Astrocyte (in vitro differentiated cells and primary cell): ENCODE measurements around the gene WDR75. TPM values are rescaled to one million over a fixed set of nuclear protein-coding genes. Genes with fewer than 3 reads are reported as not detected.

ENCODE experiments used
- DNase-seq: peaks from one replicate; pipeline ENCODE4 v3.0.0-alpha.2; 2010; ENCODE audit warnings: low read depth
- FAIRE-seq: peaks from 2 replicates; lab custom pipeline; 2011; peaks lifted over from hg19 to GRCh38; lab: Jason Lieb, UNC
- H2AFZ ChIP-seq: 2 replicates; pipeline ENCODE4 v1.6.0; 2012; ENCODE audit warnings: low read depth, low read length, inconsistent platforms
- H3K27ac ChIP-seq: 2 replicates; pipeline ENCODE4 v1.5.1; 2011; ENCODE audit warnings: low read depth, low read length, inconsistent platforms
- H3K27me3 ChIP-seq: 2 replicates; pipeline ENCODE4 v1.6.0; 2011; ENCODE audit warnings: low read length, inconsistent platforms; ENCODE audit not compliant: insufficient read depth
- H3K36me3 ChIP-seq: 2 replicates; pipeline ENCODE4 v1.5.1; 2011; ENCODE audit warnings: low read length, inconsistent platforms; ENCODE audit not compliant: insufficient read depth
- H3K4me1 ChIP-seq: 2 replicates; pipeline ENCODE4 v1.5.1; 2011; ENCODE audit warnings: low read length, inconsistent platforms; ENCODE audit not compliant: insufficient read depth
- H3K4me2 ChIP-seq: 2 replicates; pipeline ENCODE4 v1.6.0; 2012; ENCODE audit warnings: low read length, inconsistent platforms
- H3K4me3 ChIP-seq: 2 replicates; pipeline ENCODE4 v1.5.1; 2011; ENCODE audit warnings: low read depth, mild to moderate bottlenecking, low read length, inconsistent platforms; ENCODE audit not compliant: insufficient read depth
- H3K79me2 ChIP-seq: 2 replicates; pipeline ENCODE4 v1.6.0; 2012; ENCODE audit warnings: mild to moderate bottlenecking, low read length, inconsistent platforms; ENCODE audit not compliant: insufficient read depth
- H3K9ac ChIP-seq: 2 replicates; pipeline ENCODE4 v1.6.0; 2012; ENCODE audit warnings: mild to moderate bottlenecking, low read length, inconsistent platforms
- H3K9me3 ChIP-seq: 2 replicates; pipeline ENCODE4 v1.5.1; 2012; ENCODE audit warnings: low read depth, mild to moderate bottlenecking, low read length, inconsistent platforms; ENCODE audit not compliant: insufficient read depth
- H4K20me1 ChIP-seq: 2 replicates; pipeline ENCODE4 v1.6.0; 2012; ENCODE audit warnings: low read length, inconsistent platforms; ENCODE audit not compliant: insufficient read depth
- H3K27ac Mint-ChIP-seq: one replicate; pipeline ENCODE4 v1.8.0; 2021; ENCODE audit warnings: mild to moderate bottlenecking, mixed read lengths; ENCODE audit not compliant: unreplicated experiment
- H3K27me3 Mint-ChIP-seq: one replicate; pipeline ENCODE4 v1.8.0; 2021; ENCODE audit warnings: low read depth, mixed read lengths; ENCODE audit not compliant: unreplicated experiment
- H3K36me3 Mint-ChIP-seq: one replicate; pipeline ENCODE4 v1.8.0; 2021; ENCODE audit warnings: low read depth, mixed read lengths; ENCODE audit not compliant: unreplicated experiment
- H3K4me1 Mint-ChIP-seq: one replicate; pipeline ENCODE4 v1.8.0; 2021; ENCODE audit warnings: low read depth, mixed read lengths; ENCODE audit not compliant: unreplicated experiment
- H3K4me3 Mint-ChIP-seq: one replicate; pipeline ENCODE4 v1.8.0; 2021; ENCODE audit warnings: mild to moderate bottlenecking, moderate library complexity, mixed read lengths; ENCODE audit not compliant: unreplicated experiment
- H3K9me3 Mint-ChIP-seq: one replicate; pipeline ENCODE4 v1.8.0; 2021; ENCODE audit warnings: mild to moderate bottlenecking, mixed read lengths; ENCODE audit not compliant: unreplicated experiment
- EZH2 ChIP-seq: IDR thresholded peaks from 2 replicates; pipeline ENCODE4 v1.6.1; 2012; ENCODE audit warnings: mild to moderate bottlenecking, low read length, inconsistent platforms; ENCODE audit not compliant: insufficient read depth
- total RNA-seq: library from RNA; stranded (reverse); gene quantifications from 2 replicates; pipeline ENCODE4 v1.2.1, GENCODE V29; 2021
- TF ChIP-seq, protein P1 (sequence below): IDR thresholded peaks from 2 replicates; pipeline ENCODE4 v1.5.1; 2011; ENCODE audit warnings: low read depth, mild to moderate bottlenecking, inconsistent platforms, low read length, moderate library complexity; ENCODE audit not compliant: insufficient read depth

The WDR75 gene
- total RNA-seq, 1 donor from 2014 or later: 38.9 TPM

DNA sequence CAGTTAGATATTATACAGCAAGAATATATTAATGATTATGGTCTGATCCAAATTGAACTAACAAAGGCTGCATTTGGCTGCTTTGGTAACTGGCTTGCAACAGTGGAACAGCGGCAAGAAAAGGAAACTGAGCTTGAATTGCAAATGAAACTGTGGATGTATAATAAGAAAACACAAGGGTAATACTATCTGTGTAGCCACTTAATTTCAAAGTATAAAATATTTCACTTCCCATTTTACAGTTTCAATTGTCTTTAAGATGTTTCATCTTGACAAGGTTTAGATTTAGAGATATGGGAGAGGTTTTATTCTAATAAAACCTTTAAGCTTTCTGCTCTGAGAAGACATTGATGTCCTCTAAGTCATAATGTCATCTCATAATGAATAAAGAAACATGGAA is 23.8 kb downstream of the WDR75 start:
- no peak overlapping the region for H2AFZ ChIP-seq
- Mint-ChIP-seq H3K9me3 (no peaks in the 10 kb centered on the region), H3K4me3 (no peak overlapping the region), H3K4me1 (no peaks in the 10 kb centered on the region), H3K27ac (no peak overlapping the region), H3K36me3 (peaks cover 2% of the 10 kb centered on the region), H3K27me3 (no peaks in the 10 kb centered on the region)
- H4K20me1 ChIP-seq: no peaks in the 10 kb centered on the region
- no peak overlapping the region for H3K9ac ChIP-seq
- no peaks in the 10 kb centered on the region for H3K27me3 ChIP-seq
- DNase-seq (no peak), FAIRE-seq (no peak)
- H3K4me1 ChIP-seq: no peaks in the 10 kb centered on the region
- H3K4me3 ChIP-seq: no peak overlapping the region
- H3K79me2 ChIP-seq: no peaks in the 10 kb centered on the region
- TF ChIP-seq, protein P1, sequence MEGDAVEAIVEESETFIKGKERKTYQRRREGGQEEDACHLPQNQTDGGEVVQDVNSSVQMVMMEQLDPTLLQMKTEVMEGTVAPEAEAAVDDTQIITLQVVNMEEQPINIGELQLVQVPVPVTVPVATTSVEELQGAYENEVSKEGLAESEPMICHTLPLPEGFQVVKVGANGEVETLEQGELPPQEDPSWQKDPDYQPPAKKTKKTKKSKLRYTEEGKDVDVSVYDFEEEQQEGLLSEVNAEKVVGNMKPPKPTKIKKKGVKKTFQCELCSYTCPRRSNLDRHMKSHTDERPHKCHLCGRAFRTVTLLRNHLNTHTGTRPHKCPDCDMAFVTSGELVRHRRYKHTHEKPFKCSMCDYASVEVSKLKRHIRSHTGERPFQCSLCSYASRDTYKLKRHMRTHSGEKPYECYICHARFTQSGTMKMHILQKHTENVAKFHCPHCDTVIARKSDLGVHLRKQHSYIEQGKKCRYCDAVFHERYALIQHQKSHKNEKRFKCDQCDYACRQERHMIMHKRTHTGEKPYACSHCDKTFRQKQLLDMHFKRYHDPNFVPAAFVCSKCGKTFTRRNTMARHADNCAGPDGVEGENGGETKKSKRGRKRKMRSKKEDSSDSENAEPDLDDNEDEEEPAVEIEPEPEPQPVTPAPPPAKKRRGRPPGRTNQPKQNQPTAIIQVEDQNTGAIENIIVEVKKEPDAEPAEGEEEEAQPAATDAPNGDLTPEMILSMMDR: no peak
- H3K36me3 ChIP-seq: peaks cover 65% of the 10 kb centered on the region
- no peak overlapping the region for H3K4me2 ChIP-seq
- no peaks in the 10 kb centered on the region for H3K9me3 ChIP-seq
- H3K27ac ChIP-seq: no peak overlapping the region

DNA sequence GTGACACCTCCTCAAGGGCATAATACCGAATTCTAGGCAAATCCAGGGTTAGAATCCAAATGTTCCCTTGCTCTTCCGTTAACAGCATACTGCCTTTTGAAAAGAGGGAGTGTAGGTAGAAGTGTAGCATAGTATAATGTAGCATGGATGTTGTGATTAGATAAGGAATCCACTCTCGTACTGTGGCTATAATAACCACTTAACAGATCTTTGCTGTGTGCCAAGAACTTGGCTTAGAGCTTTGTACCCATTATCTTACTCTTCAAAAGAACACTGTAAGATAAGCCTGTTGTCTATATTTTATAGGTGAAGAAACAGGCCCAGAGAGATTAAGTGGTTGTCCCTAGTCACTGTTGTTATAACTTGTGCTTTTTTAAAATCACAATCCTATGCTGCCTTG is 24.2 kb downstream of the WDR75 start:
- no peaks in the 10 kb centered on the region for H3K4me1 Mint-ChIP-seq
- Histone ChIP-seq H2AFZ (no peak overlapping the region), H3K9ac (no peak overlapping the region), H4K20me1 (no peaks in the 10 kb centered on the region), H3K36me3 (peaks cover 64% of the 10 kb centered on the region), H3K27me3 (no peaks in the 10 kb centered on the region), H3K4me1 (no peaks in the 10 kb centered on the region), H3K27ac (no peak overlapping the region), H3K9me3 (no peaks in the 10 kb centered on the region), H3K4me2 (no peak overlapping the region), H3K4me3 (no peak overlapping the region), H3K79me2 (no peaks in the 10 kb centered on the region)
- H3K4me3 Mint-ChIP-seq: no peak overlapping the region
- no peak overlapping the region for H3K27ac Mint-ChIP-seq
- no peak for FAIRE-seq
- H3K36me3 Mint-ChIP-seq: peaks cover 2% of the 10 kb centered on the region
- TF ChIP-seq EZH2: no peak
- TF ChIP-seq, protein P1: no peak
- H3K27me3 Mint-ChIP-seq: no peaks in the 10 kb centered on the region
- no peaks in the 10 kb centered on the region for H3K9me3 Mint-ChIP-seq
- DNase-seq: no peak

DNA sequence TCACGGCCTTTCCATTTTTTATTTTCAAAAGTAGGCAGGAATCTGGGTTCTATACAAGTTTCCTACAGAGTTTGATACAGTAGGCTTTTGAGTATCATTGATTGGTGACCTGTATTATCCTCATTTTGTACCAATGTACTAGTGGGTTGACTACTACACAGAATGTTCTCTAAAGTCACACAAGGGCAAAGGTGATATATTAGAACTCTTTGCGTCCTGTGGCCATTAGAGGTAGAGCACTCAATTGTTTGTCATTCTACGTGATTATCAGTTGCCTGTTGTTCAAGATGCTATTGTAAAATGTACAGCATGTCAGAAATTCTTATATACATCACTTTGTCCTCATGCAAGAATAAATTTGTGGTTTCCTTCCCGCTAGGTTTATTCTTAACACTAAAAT is 24.8 kb downstream of the WDR75 start:
- TF ChIP-seq, protein P1: no peak
- no peak for TF ChIP-seq EZH2
- Histone ChIP-seq H3K4me2 (no peak overlapping the region), H2AFZ (no peak overlapping the region), H3K79me2 (no peaks in the 10 kb centered on the region), H3K4me3 (no peak overlapping the region), H3K36me3 (peaks cover 68% of the 10 kb centered on the region), H3K4me1 (no peaks in the 10 kb centered on the region), H4K20me1 (no peaks in the 10 kb centered on the region), H3K9ac (no peak overlapping the region), H3K27ac (no peak overlapping the region), H3K27me3 (no peaks in the 10 kb centered on the region), H3K9me3 (no peaks in the 10 kb centered on the region)
- Mint-ChIP-seq H3K27ac (no peak overlapping the region), H3K27me3 (no peaks in the 10 kb centered on the region), H3K4me1 (no peaks in the 10 kb centered on the region), H3K4me3 (no peak overlapping the region), H3K9me3 (no peaks in the 10 kb centered on the region), H3K36me3 (peaks cover 2% of the 10 kb centered on the region)
- FAIRE-seq (no peak), DNase-seq (no peak)
